HepG2 (cell line): ENCODE data around the gene KRTAP1-5.

Experiments used
- ZFYVE20 ChIP-seq: sonication (generic); formaldehyde crosslinking; IDR thresholded peaks from 2 replicates; pipeline ENCODE4 v1.8.0; 2023; ENCODE audit warnings: low read depth, mild to moderate bottlenecking, moderate library complexity, missing genetic modification reagents, borderline replicate concordance
- ZNF503 ChIP-seq: sonication (generic); formaldehyde crosslinking; IDR thresholded peaks from 2 replicates; pipeline ENCODE4 v1.4.0; 2020; ENCODE audit warnings: missing genetic modification reagents

- TF ChIP-seq ZFYVE20 (CRISPR knock-in tag), result no peak
- TF ChIP-seq ZNF503 (CRISPR knock-in tag), result no peak
These were observed 31.9 kb downstream of the KRTAP1-5 start for GRCh38 chr17:40995116-40995515.
